Fibroblast of pulmonary artery (primary cell): Measurements from ENCODE around the gene RABGAP1L.

Experiments
- DNase-seq: peaks from one replicate; pipeline ENCODE4 v3.0.0-alpha.2; 2010; ENCODE audit warnings: low read depth
- H3K4me3 ChIP-seq: replicated peaks from 2 replicates; pipeline ENCODE4 v1.5.1; 2011; ENCODE audit warnings: low read depth, mild to moderate bottlenecking, control low read depth, low read length, moderate library complexity
- TF ChIP-seq, protein P1 (sequence below): IDR thresholded peaks from 2 replicates; pipeline ENCODE4 v1.5.1; 2011; ENCODE audit warnings: mild to moderate bottlenecking, control low read depth, low read length, inconsistent platforms; ENCODE audit errors: missing control alignments

Gene RABGAP1L

DNA sequence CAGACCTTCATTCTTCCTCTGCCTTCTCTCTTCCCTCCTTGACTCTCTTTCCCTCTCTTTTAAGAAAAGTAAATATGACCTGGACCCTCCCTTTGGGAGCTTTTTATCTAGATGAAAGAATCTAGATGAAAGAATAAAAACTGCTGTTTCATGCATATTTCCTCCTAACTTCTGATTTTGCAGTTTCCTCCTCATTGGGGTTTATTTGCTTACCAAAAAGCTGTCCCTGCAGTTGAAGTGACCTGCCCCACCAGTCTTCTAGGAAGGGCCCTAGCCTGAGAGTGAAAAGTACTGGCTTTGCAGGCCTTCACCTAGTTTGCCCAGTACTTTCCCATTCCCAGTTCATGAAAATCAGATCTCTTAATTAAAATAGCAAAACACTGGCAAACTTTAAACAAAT, 812.1 kb downstream of the RABGAP1L start:
- H3K4me3 ChIP-seq = no peak overlapping the region
- DNase-seq = no peak
- TF ChIP-seq, protein P1, sequence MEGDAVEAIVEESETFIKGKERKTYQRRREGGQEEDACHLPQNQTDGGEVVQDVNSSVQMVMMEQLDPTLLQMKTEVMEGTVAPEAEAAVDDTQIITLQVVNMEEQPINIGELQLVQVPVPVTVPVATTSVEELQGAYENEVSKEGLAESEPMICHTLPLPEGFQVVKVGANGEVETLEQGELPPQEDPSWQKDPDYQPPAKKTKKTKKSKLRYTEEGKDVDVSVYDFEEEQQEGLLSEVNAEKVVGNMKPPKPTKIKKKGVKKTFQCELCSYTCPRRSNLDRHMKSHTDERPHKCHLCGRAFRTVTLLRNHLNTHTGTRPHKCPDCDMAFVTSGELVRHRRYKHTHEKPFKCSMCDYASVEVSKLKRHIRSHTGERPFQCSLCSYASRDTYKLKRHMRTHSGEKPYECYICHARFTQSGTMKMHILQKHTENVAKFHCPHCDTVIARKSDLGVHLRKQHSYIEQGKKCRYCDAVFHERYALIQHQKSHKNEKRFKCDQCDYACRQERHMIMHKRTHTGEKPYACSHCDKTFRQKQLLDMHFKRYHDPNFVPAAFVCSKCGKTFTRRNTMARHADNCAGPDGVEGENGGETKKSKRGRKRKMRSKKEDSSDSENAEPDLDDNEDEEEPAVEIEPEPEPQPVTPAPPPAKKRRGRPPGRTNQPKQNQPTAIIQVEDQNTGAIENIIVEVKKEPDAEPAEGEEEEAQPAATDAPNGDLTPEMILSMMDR = no peak

DNA sequence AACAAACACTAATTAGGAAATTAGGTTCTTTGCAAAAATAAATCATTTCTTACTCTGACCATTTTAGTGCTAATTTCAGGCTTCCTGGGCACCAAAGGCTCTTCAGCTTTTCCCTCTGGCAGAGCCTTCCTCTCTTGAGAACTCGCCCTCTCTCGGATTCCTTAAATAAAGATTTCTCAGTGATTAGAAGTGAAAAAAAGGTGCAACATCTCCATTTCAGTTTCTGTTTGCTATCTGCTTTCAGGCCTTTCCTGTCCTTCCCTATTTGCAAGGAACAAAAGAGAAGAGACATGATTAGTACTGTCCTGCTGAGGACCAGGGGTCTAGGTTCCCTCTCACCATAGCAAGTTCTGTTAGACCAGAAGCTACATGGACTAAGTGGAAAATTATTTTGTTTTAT, 812.6 kb downstream of the RABGAP1L start:
- TF ChIP-seq, protein P1 = no peak
- no peak for DNase-seq
- H3K4me3 ChIP-seq = no peak overlapping the region

DNA sequence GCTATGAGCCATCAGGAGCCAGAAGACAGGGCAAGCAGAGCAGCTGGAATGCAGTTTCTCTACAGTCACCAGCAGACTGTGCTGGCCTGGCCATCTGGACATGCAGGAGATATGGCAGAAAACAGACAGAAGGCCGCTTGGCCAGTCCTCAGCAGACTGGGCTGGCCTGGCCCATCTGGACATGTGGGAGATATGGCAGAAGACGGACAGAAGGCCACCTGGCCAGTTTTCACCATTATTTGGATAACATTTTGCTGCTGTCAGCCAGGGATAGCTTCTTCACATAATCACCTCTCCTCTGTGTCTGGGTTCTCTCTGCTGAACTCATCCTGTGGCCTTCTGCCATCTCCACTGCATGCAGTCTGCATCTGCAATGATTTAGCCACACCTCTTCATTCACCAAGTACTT, 815.4 kb downstream of the RABGAP1L start:
- no peak for DNase-seq
- TF ChIP-seq, protein P1 = no peak
- no peak overlapping the region for H3K4me3 ChIP-seq

DNA sequence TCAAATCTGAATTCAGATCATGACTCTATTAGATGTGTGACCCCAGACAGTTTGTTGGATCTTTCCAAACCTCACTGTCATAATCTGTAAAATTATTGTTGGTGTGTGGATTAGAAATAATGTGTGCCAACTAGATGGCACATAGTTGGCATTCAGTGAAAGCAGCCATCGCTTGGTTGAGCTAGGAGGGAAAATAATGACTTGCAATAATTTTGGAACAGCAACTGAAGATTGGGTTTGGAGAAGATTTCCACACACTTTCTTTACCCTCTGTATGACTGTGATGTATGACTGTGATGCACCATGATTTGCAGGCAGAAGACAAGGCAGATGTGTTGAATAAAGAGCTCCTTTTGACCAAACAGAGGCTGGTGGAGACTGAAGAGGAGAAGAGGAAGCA, 816.4 kb downstream of the RABGAP1L start:
- no peak overlapping the region for H3K4me3 ChIP-seq
- TF ChIP-seq, protein P1 = no peak
- no peak for DNase-seq

DNA sequence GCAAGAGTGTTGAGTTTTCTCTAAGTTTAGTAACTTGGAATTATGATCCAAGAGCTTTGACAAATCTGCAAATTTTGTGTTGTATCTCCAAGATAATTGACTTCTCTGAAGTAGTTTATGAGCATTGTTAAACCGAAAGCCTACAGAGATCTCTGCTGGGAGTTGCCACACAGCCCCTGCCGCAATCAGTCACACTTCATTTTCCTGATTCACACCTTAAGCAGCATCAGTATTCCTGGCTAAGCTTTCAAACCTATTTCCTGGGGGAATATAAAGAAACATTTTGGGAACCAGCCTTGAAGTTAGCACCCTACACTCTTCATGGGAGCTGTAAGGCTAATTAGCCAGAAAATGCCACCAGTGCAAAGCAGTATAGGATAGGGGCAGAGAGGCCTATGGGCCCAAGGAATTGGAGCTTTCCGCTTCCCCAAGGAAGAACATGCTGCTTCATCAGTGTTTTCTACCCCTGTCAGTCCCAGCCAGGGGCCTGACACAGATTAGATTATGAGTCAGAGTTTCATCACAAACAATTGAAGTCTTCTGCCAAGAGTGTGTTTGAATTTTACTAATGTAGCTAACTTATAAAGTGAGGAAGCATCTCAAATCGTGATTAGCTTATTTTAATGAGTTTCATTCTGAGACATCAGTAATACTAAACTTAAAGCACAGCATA, 817.3 kb downstream of the RABGAP1L start:
- TF ChIP-seq, protein P1 = no peak
- H3K4me3 ChIP-seq = no peak overlapping the region
- DNase-seq = peak; percentile 62

DNA sequence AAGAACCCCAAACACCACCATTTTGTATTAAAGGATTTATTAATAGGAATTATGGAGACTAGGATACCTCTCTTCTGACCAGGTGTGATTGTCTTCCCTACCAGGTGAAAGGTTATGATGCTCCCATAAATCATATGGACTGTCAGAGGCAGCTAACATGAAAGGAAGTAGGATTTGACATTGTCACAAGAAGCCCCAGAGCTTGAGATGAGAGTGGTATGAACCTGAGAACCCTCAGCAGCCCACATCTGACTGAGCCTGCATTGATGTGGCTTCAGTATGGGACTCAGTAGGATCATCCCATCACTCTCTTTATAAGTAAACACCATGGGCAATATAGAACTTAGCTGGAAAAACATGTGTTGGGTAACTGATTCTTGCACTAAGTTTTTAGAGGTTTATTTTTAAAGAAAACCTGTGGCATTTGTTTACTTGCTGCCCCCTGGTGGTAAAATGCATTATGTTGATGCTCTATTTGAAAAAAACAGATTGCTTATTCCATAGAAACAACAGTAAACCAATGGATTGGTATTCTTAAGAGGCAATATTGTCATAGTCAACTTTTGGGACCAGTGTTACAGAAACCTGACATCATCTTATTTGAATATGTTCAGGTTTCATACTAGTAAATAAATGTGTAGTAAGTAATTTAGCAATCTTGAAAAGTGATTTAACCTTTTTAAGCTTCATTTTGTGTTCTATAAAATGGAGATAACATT, 823.8 kb downstream of the RABGAP1L start:
- DNase-seq = peak; percentile 80
- H3K4me3 ChIP-seq = no peak overlapping the region
- TF ChIP-seq, protein P1 = peak; percentile 62
